ENCODE measurements around the gene COPRS. TPM values are rescaled to one million over a fixed set of nuclear protein-coding genes. Genes with fewer than 3 reads are reported as not detected.

COPRS gene
- total RNA-seq, 3 donors from 2014 or later: 63.4 to 98.0 (median 70.8) TPM

DNA sequence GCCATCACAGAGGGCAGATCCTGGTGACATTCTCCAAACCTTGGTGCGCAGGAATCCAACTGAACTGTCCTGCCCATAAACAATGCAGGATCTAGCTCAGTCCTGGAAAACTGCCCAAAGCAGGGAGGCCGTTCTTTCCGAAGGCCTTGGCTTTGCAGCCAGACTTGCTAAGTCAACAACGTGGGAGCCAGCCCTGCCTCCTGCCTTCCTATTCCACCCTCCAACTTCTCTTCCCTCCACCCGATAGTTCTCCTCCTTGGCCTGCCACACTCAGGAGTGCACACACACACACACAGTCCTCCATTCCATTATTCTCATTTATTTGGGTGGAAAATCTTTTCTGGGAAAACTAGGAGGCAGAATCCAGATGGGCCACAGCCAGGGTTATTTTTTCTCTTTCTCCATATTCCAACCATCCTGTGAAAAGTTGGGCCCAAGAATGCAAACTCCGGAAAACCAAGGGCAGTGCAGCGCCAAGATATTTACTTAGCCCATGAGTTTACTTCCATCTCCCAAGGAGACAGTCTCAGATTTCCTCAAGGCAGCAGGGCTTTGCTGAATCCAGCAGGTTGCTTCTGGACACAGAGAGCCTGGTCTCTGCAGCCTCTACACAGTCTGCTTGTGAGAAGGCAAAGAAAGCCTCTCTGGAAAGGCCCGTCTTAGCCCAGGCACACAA is 15.8 kb downstream of the COPRS start:
- intact Hi-C loops (cut with DNase I; ENCODE audit: low total_unique reads): loop anchor here (5.0 to 10.0 kb wide), 2 partner anchors 286 to 408 kb away; no protein-coding TSS in a partner anchor
- TF ChIP-seq, protein P1, sequence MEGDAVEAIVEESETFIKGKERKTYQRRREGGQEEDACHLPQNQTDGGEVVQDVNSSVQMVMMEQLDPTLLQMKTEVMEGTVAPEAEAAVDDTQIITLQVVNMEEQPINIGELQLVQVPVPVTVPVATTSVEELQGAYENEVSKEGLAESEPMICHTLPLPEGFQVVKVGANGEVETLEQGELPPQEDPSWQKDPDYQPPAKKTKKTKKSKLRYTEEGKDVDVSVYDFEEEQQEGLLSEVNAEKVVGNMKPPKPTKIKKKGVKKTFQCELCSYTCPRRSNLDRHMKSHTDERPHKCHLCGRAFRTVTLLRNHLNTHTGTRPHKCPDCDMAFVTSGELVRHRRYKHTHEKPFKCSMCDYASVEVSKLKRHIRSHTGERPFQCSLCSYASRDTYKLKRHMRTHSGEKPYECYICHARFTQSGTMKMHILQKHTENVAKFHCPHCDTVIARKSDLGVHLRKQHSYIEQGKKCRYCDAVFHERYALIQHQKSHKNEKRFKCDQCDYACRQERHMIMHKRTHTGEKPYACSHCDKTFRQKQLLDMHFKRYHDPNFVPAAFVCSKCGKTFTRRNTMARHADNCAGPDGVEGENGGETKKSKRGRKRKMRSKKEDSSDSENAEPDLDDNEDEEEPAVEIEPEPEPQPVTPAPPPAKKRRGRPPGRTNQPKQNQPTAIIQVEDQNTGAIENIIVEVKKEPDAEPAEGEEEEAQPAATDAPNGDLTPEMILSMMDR (IDR thresholded peaks at IDR 0.05): no peak
- TF ChIP-seq POLR2A (IDR thresholded peaks at IDR 0.05): no peak
- no peak for TF ChIP-seq POLR2AphosphoS5 (IDR thresholded peaks at IDR 0.05)
- H3K27me3 ChIP-seq: no peaks in the 10 kb centered on the region
- H3K36me3 ChIP-seq: no peaks in the 10 kb centered on the region
- H3K4me3 ChIP-seq: peak overlapping the region in 2 of 3 donors; percentile 14 to 41
- DNase-seq (ENCODE audit: low spot score in 2 of 2): peak; percentile 53 to 81
- peak overlapping the region; percentile 16 to 40 for H3K27ac ChIP-seq
- H3K9me3 ChIP-seq: no peaks in the 10 kb centered on the region
- H3K4me1 ChIP-seq: no peaks in the 10 kb centered on the region

DNA sequence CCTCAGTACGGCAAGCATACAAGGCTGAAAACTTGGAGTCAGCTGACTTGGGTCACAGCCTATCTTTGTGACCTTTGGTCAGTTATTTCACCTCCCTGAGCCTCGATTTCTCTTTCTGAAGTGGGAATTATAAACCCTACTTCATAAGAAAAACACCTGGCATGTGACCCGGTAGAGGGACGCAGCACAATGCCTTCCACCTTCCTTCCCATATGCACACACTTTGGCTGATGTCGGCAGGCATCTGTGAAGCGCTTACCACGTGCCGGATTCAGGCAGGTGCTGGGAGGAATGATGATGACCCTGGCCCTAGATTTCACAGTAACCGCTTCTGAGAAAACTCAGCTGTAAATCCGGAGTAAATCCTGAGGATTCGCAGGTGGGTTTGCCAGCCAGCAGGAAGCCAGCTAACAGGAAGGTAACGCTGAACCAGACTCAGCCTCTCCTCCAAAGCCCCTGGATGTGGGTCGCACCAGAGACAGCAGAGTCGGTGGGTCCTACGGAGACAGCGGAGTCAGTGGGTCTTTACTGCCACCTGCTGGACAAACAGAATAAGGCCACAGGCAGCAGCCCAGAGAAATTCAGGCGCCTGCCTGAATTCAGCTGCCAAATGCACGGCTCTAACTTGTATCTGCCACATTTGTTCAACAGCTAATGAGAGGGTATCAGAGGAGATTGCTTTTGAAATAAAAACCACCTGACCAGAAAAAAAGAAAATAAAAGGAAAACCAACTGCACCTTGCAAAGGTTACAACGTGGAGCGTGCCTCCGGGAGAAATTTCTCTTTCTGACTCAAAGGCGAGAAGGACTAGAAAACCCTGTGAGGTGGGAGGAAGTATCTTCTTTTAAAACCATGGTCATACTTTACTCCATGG is 16.6 kb downstream of the COPRS start:
- H3K4me3 ChIP-seq: peak overlapping the region in 2 of 3 donors; percentile 14 to 41
- no peaks in the 10 kb centered on the region for H3K4me1 ChIP-seq
- intact Hi-C loops (cut with DNase I; ENCODE audit: low total_unique reads): loop anchor here (5.0 to 10.0 kb wide), 2 partner anchors 285 to 408 kb away; no protein-coding TSS in a partner anchor
- no peaks in the 10 kb centered on the region for H3K36me3 ChIP-seq
- DNase-seq (ENCODE audit: low spot score in 2 of 2): peak; percentile 60 to 65
- H3K27me3 ChIP-seq: no peaks in the 10 kb centered on the region
- TF ChIP-seq, protein P1 (IDR thresholded peaks at IDR 0.05): peak; percentile 90 to 99 (median 98)
- TF ChIP-seq POLR2A (IDR thresholded peaks at IDR 0.05) (no peak), POLR2AphosphoS5 (IDR thresholded peaks at IDR 0.05) (peak in 1 of 3 donors; percentile 6)
- no peaks in the 10 kb centered on the region for H3K9me3 ChIP-seq
- peak overlapping the region; percentile 16 to 40 for H3K27ac ChIP-seq

DNA sequence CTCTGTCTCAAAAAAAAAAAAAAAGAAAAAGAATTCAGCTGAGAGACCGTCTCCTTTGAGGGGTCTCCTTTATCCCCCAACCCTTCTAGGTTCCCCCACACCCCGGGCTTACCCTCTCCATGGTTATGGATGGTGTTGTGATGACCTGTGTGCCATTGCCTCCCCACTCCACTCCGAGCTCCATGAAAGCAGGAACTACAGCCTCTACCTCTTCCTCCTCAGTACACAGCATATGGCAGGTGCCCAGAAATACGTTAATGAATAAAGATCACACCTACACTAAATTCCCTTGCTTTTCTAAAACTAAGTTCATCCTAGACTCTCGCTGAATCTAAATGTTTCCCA is 17.2 kb downstream of the COPRS start:
- no peaks in the 10 kb centered on the region for H3K4me1 ChIP-seq
- H3K36me3 ChIP-seq: no peaks in the 10 kb centered on the region
- intact Hi-C loops (cut with DNase I; ENCODE audit: low total_unique reads): loop anchor here (5.0 to 10.0 kb wide), 2 partner anchors 285 to 407 kb away; no protein-coding TSS in a partner anchor
- no peaks in the 10 kb centered on the region for H3K27me3 ChIP-seq
- H3K27ac ChIP-seq: no peak overlapping the region
- DNase-seq (ENCODE audit: low spot score in 2 of 2): no peak
- TF ChIP-seq, protein P1 (IDR thresholded peaks at IDR 0.05): no peak
- TF ChIP-seq POLR2AphosphoS5 (IDR thresholded peaks at IDR 0.05) (no peak), POLR2A (IDR thresholded peaks at IDR 0.05) (no peak)
- H3K4me3 ChIP-seq: no peak overlapping the region
- no peaks in the 10 kb centered on the region for H3K9me3 ChIP-seq

DNA sequence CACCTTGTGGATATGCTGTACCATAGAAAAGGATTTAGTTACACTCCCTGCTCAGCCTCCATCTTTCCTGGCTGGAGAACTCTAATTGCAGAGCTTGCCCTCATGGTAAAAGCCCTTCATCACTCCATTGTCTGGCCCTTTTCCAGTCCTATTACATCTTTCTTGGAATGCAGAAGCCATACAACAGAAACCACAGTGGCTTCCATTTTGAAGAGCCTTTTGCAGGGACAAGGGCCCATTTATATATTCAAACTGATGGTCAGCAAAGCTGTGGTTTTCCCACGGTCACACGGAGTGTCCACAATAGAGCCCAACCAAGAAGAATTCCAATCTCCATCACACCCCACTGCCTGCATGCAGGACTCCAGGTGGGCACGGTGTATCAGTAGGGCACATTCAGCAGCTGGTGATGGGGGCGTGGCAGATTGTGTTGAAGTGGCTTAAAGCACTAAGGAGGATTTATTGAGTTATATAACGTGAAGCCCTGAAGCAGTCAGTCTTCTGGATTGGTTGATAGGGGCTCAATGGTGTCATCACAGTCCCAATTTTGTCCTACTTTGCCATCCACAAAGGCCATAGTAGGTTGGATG is 20.3 kb downstream of the COPRS start:
- no peaks in the 10 kb centered on the region for H3K27me3 ChIP-seq
- no peaks in the 10 kb centered on the region for H3K9me3 ChIP-seq
- intact Hi-C loops (cut with DNase I; ENCODE audit: low total_unique reads): loop anchor here (5.0 kb wide), 1 partner anchor 691 kb away; no protein-coding TSS in a partner anchor
- TF ChIP-seq POLR2A (IDR thresholded peaks at IDR 0.05): no peak
- TF ChIP-seq, protein P1 (IDR thresholded peaks at IDR 0.05): no peak
- TF ChIP-seq POLR2AphosphoS5 (IDR thresholded peaks at IDR 0.05): no peak
- no peak overlapping the region for H3K27ac ChIP-seq
- DNase-seq (ENCODE audit: low spot score in 2 of 2): no peak
- no peak overlapping the region for H3K4me3 ChIP-seq
- no peaks in the 10 kb centered on the region for H3K36me3 ChIP-seq
- H3K4me1 ChIP-seq: no peaks in the 10 kb centered on the region
